ENCODE data around the gene A4GALT. TPM values are rescaled to one million over a fixed set of nuclear protein-coding genes. Genes with fewer than 3 reads are reported as not detected.

Gene A4GALT
- total and polyA plus RNA-seq, 2 experiments from 2014 or later = 14.8 to 18.6 TPM

DNA sequence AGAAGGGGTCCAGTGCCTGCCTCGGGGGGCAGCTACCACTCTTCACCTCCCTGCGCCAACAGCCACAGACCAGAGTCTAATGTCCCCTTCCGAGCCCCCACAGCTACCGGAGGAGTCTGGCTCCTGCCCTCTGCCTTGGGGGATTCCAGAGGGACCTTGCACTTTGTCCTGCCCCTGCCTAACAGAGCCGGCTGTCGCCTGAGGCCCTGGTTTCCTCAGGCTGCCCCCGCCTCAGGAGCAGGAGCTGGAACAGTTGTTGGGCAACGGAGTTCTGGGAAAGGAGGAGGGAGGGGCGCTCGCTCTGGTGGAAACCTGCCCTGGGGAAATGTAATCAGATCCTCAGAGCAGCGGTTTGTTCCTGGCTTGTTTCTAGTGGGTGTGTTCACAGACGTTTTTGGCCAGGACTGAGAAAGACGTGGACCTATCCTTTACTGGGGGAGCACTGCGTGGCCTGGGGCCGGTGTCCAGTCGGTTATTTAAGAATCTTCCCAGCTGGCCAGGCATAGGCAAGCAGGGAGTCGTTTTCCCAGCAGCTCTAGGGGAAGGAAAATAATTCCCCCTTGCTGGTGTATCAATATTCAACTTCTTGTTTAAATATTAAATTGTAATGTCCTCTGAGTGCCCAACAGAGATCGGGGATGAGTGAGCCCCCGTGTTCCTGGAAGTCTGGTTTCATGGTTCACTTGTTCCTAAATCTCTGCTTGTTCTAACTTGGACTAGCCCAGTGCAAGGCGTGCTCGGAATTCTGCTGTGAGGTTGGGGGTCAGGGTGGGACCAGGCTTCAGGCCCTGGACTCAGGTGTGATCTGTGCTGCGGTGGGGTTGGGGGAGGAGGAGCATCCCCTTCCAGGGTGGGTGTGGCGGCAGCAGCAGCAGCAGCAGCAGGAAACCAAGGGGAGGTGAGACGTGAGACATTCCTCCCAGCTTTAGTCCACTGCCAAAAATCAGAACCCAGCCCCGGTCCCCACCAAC is 32.1 kb downstream of the A4GALT start:
- H3K36me3 ChIP-seq (ENCODE audit: low read depth) = no peaks in the 10 kb centered on the region
- DNase-seq = peak; percentile 96
- H3K9me2 ChIP-seq (ENCODE audit: insufficient read depth) = no peaks in the 10 kb centered on the region
- peak overlapping the region; percentile 62 for H3K4me2 ChIP-seq (ENCODE audit: unreplicated experiment)
- H3F3A ChIP-seq (ENCODE audit: insufficient read depth) = 0 out of 2 replicates have a peak, but pooled peaks cover 5% of the 10 kb centered on the region
- 12 to 13% methylated on average over 23 to 25 of the region's 25 CpGs for WGBS, 2 experiments (ENCODE audit: low coverage in 1 of 2, low lambda C conversion rate in 2 of 2, missing lambda C conversion rate in 2 of 2)
- H3K9ac ChIP-seq = peak overlapping the region; percentile 51
- H3K9me3 ChIP-seq (ENCODE audit: low read depth) = no peaks in the 10 kb centered on the region
- no peaks in the 10 kb centered on the region for H3K27me3 ChIP-seq (replicated peaks; ENCODE audit: insufficient read depth)
- 0 out of 2 replicates have a peak overlapping the region, but pooled peaks have one; percentile 17 for H3K4me3 ChIP-seq
- no peaks in the 10 kb centered on the region for H4K20me1 ChIP-seq (ENCODE audit: insufficient read depth)
- peaks cover 34% of the 10 kb centered on the region for H3K4me1 ChIP-seq (ENCODE audit: insufficient read depth)
- peak overlapping the region; percentile 67 for H3K27ac ChIP-seq
- in situ Hi-C loops (cut with MboI) = no loop called here
- no peaks in the 10 kb centered on the region for H3K79me2 ChIP-seq (ENCODE audit: insufficient read depth)
- peak overlapping the region; percentile 20 for H2AFZ ChIP-seq
- TF ChIP-seq EZH2 (IDR thresholded peaks at IDR 0.05; ENCODE audit: insufficient read depth, poor library complexity, severe bottlenecking) (no peak), EZH2phosphoT487 (IDR thresholded peaks at IDR 0.05; ENCODE audit: insufficient read depth, low read depth) (no peak)

DNA sequence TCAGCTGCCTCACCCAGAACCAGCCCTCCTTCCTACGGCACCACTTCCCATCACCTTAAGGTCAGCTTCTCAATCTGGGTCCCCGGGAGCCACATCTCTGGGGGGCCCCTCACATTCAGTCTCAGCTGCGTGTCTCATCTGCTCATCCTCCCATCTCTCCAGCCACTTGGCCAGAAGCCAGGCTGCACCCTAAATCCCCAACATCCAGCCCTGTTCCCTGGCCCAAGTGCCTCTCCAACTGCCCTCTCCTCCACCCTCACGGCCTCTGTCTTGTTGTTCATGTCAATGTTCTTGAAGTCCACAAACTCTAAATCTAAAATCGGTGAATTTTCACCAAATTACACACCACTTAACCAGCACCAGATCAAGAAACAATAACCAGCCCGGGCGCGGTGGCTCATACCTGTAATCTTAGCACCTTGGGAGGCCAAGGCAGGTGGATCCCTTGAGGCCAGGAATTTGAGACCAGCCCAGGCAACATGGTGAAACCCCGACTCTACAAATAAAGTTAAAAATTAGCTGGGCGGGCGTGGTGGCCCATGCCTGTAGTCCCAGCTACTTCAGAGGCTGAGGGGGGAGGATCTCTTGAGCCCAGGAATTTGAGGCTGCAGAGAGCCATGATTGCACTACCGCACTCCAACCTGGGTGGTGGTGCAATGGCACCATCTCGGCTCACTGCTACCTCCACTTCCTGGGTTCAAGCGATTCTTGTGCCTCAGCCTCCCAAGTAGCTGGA is 33.7 kb downstream of the A4GALT start:
- no peak for DNase-seq

DNA sequence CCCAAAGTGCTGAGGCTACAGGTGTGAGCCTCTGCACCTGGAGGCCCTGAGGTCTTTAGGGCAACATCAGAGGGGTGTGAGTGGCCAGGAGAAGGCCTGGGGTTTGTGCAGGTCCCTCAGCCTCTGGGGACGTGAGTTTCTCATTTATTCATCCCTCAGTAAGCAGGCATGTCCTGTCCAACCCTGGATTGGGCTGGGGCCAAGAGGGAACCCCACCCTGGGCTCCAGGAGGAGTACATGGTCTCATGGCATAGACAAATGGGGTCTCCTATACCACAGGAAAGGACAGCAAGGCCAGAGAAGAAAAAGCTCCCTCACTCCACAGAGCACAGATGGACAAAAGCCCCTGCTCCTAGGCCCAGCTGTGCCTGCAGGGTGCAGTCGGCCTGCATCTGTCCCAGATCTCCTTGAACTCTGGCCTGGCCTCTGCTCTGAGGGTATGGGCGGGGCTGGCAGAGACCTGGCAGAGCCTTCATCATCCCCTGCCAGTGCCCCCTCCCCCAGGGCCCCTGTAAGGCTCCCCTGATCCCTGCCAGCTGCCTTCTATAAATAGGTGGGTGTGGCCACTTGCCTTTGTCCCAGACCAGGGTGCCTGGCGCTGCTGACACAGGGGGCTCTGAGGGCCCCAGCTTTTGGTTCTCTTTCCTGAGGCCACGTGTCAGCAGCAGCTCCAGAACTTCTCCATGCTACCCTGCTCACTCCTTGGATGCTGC is 34.6 kb downstream of the A4GALT start:
- no peaks in the 10 kb centered on the region for H3K27me3 ChIP-seq (replicated peaks; ENCODE audit: insufficient read depth)
- 0 out of 2 replicates have a peak, but pooled peaks cover 5% of the 10 kb centered on the region for H3F3A ChIP-seq (ENCODE audit: insufficient read depth)
- H3K9ac ChIP-seq = no peak overlapping the region
- peaks cover 45% of the 10 kb centered on the region for H3K4me1 ChIP-seq (ENCODE audit: insufficient read depth)
- no peaks in the 10 kb centered on the region for H3K36me3 ChIP-seq (ENCODE audit: low read depth)
- H3K27ac ChIP-seq = no peak overlapping the region
- no peaks in the 10 kb centered on the region for H3K9me3 ChIP-seq (ENCODE audit: low read depth)
- H3K9me2 ChIP-seq (ENCODE audit: insufficient read depth) = no peaks in the 10 kb centered on the region
- no peaks in the 10 kb centered on the region for H3K79me2 ChIP-seq (ENCODE audit: insufficient read depth)
- H2AFZ ChIP-seq = no peak overlapping the region
- no peak overlapping the region for H3K4me3 ChIP-seq
- no peak for TF ChIP-seq EZH2 (IDR thresholded peaks at IDR 0.05; ENCODE audit: insufficient read depth, poor library complexity, severe bottlenecking)
- TF ChIP-seq EZH2phosphoT487 (IDR thresholded peaks at IDR 0.05; ENCODE audit: insufficient read depth, low read depth) = no peak
- H3K4me2 ChIP-seq (ENCODE audit: unreplicated experiment) = peak overlapping the region; percentile 20
- 43 to 44% methylated on average over 5 of the region's 5 CpGs for WGBS, 2 experiments (ENCODE audit: low coverage in 1 of 2, low lambda C conversion rate in 2 of 2, missing lambda C conversion rate in 2 of 2)
- H4K20me1 ChIP-seq (ENCODE audit: insufficient read depth) = no peaks in the 10 kb centered on the region
- in situ Hi-C loops (cut with MboI) = no loop called here
- no peak for DNase-seq

More for the DNA sequence above, 33.7 kb downstream of the A4GALT start:
- Histone ChIP-seq H4K20me1 (ENCODE audit: insufficient read depth) (no peaks in the 10 kb centered on the region), H3K4me1 (ENCODE audit: insufficient read depth) (peaks cover 41% of the 10 kb centered on the region), H3F3A (ENCODE audit: insufficient read depth) (0 out of 2 replicates have a peak, but pooled peaks cover 5% of the 10 kb centered on the region), H3K9me2 (ENCODE audit: insufficient read depth) (no peaks in the 10 kb centered on the region), H3K27ac (no peak overlapping the region), H3K9me3 (ENCODE audit: low read depth) (no peaks in the 10 kb centered on the region), H3K4me3 (no peak overlapping the region), H3K36me3 (ENCODE audit: low read depth) (no peaks in the 10 kb centered on the region), H3K4me2 (ENCODE audit: unreplicated experiment) (peak overlapping the region; percentile 20), H3K27me3 (replicated peaks; ENCODE audit: insufficient read depth) (no peaks in the 10 kb centered on the region), H2AFZ (no peak overlapping the region), H3K79me2 (ENCODE audit: insufficient read depth) (no peaks in the 10 kb centered on the region), H3K9ac (no peak overlapping the region)
- TF ChIP-seq EZH2phosphoT487 (IDR thresholded peaks at IDR 0.05; ENCODE audit: insufficient read depth, low read depth) (no peak), EZH2 (IDR thresholded peaks at IDR 0.05; ENCODE audit: insufficient read depth, poor library complexity, severe bottlenecking) (no peak)
- WGBS, 2 experiments (ENCODE audit: low coverage in 1 of 2, low lambda C conversion rate in 2 of 2, missing lambda C conversion rate in 2 of 2) = 74 to 75% methylated on average over 14 of the region's 14 CpGs
- in situ Hi-C loops (cut with MboI) = no loop called here
